Endothelial cell of umbilical vein (primary cell): Measurements from ENCODE around the gene COQ7.

Experiments used
- CTCF ChIP-seq, 2 donors: IDR thresholded peaks; 1 replicate in 1 of 2; 2 replicates in 1 of 2; pipeline ENCODE4 v1.5.1; 2011; ENCODE audit warnings: low read length in 2 of 2, mild to moderate bottlenecking in 2 of 2, moderate library complexity in 2 of 2, control low read depth in 1 of 2, inconsistent platforms in 1 of 2, low read depth in 1 of 2; ENCODE audit not compliant: insufficient read depth in 1 of 2; ENCODE audit errors: extremely low read depth in 1 of 2
- EZH2 ChIP-seq: IDR thresholded peaks from 2 replicates; pipeline ENCODE4 v1.6.1; 2012; ENCODE audit warnings: borderline replicate concordance, low read depth, mild to moderate bottlenecking, moderate library complexity, low read length, inconsistent platforms; ENCODE audit not compliant: severe bottlenecking
- JUN ChIP-seq: IDR thresholded peaks from 2 replicates; pipeline ENCODE4 v1.6.1; 2011; ENCODE audit warnings: borderline replicate concordance, low read depth; ENCODE audit not compliant: insufficient read length, insufficient read depth
- MYC ChIP-seq: IDR thresholded peaks from one replicate; pipeline ENCODE4 v1.6.1; 2011; ENCODE audit warnings: mild to moderate bottlenecking, low read depth, low read length
- POLR2A ChIP-seq: IDR thresholded peaks from 2 replicates; pipeline ENCODE4 v1.6.1; 2012; ENCODE audit warnings: low read depth, mild to moderate bottlenecking, control low read depth, low read length

DNA sequence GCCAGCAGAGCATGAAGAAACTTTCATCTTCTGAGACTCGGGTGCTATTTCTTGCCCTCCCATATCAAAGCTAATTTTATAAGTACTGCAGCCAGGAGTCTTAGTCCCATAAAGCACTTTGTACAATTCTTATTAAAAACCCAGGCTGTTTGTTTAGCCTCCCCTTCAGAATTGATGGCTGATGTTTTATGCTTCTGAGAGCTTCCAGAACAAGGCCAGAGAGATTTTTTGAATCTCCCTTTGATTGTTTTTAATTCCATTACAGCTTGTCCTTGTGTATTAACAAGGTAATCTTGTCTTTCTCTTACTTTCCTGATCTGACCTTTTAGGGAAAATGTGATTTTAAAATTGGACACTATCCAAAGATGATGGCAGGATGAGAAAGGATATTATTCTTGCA is 16.3 kb downstream of the COQ7 start:
- TF ChIP-seq POLR2A (no peak), CTCF (IDR thresholded peaks at IDR 0.05; ENCODE audit: extremely low read depth in 1 of 2, insufficient read depth in 1 of 2, low read depth in 1 of 2, low read length in 2 of 2) (no peak), MYC (no peak), EZH2 (no peak), JUN (no peak)
